HCT116 (cell line): ENCODE data around the gene ZNF441. TPM values are rescaled to one million over a fixed set of nuclear protein-coding genes. Genes with fewer than 3 reads are reported as not detected.

ENCODE experiments used
- ATAC-seq: fragments of 200-7000 bp; cut with Tn5 transposase; 2 replicates; pipeline ENCODE4 v1.9.1; 2020; ENCODE audit warnings: mild to moderate bottlenecking, moderate library complexity
- BruUV-seq: library from RNA; stranded (reverse); fragments of 400-500 nt; replicated peaks from 2 replicates; lab custom pipeline; 2021; lab: Mats Ljungman, UMichigan
- CTCF ChIA-PET: fragments of 300-600 bp; sonication (Branson Sonifier 250); formaldehyde crosslinking; loops from one replicate; lab custom pipeline; 2021; ENCODE audit warnings: antibody characterized with exemption; lab: Charles Lee
- POLR2A ChIA-PET: fragments of 300-600, 350-600 bp; sonication (Branson Sonifier 250); formaldehyde crosslinking; loops from one replicate; lab custom pipeline; 2021; ENCODE audit warnings: antibody characterized with exemption; lab: Charles Lee
- RAD21 ChIA-PET, 2 experiments: fragments of 300-600 bp; sonication (Branson Sonifier 250); formaldehyde crosslinking; loops; one replicate each; lab custom pipeline; 2023; ENCODE audit warnings: low total read pairs in 2 of 2; ENCODE audit not compliant: uncharacterized antibody in 2 of 2, unreplicated experiment in 2 of 2, low non-redundant PET in 1 of 2; lab: Charles Lee
- DNase-seq: peaks from one replicate; pipeline ENCODE4 v3.0.0-alpha.2; 2010; ENCODE audit warnings: low read depth, low spot score
- H2AFZ ChIP-seq: fragments of 200-600 bp; shearing (Covaris generic), sonication (generic); 2 replicates; pipeline ENCODE4 v1.6.1; 2017; ENCODE audit warnings: low read depth, mixed run types, mixed read lengths, antibody characterized with exemption, low read length; ENCODE audit not compliant: poor library complexity, severe bottlenecking
- H3K27ac ChIP-seq: 2 replicates; pipeline ENCODE4 v1.5.1; 2012; ENCODE audit warnings: low read depth, low read length
- H3K27me3 ChIP-seq: fragments of 200-600 bp; sonication (generic); 2 replicates; pipeline ENCODE4 v1.6.1; 2016; ENCODE audit warnings: mixed run types, low read length, mixed read lengths; ENCODE audit not compliant: insufficient read depth
- H3K36me3 ChIP-seq, 2 experiments: fragments of 200-500 bp in 1 of 2; fragments of 200-600 bp in 1 of 2; sonication (Bioruptor generic) in 1 of 2; sonication (generic) in 1 of 2; 2 replicates each; pipeline versions ENCODE4 v1.5.1 to v1.6.1; 2014 to 2016; ENCODE audit warnings: low read length in 2 of 2, inconsistent platforms in 1 of 2, mixed read lengths in 1 of 2, mixed run types in 1 of 2; ENCODE audit not compliant: insufficient read depth in 2 of 2, control insufficient read depth in 1 of 2
- H3K4me1 ChIP-seq, 2 experiments: fragments of 200-600 bp in 1 of 2; sonication (generic) in 1 of 2; 2 replicates each; pipeline versions ENCODE4 v1.5.1 to v1.6.1; 2012 to 2017; ENCODE audit warnings: low read length in 2 of 2, inconsistent platforms in 1 of 2, mild to moderate bottlenecking in 1 of 2, mixed read lengths in 1 of 2, mixed run types in 1 of 2, moderate library complexity in 1 of 2; ENCODE audit not compliant: insufficient read depth in 2 of 2, control insufficient read depth in 1 of 2
- H3K4me2 ChIP-seq: fragments of 200-600 bp; sonication (generic); 2 replicates; pipeline ENCODE4 v1.6.1; 2017; ENCODE audit warnings: mixed run types, low read length, mixed read lengths
- H3K4me3 ChIP-seq, 2 experiments: fragments of 200-600 bp in 1 of 2; sonication (generic) in 1 of 2; replicated peaks in 1 of 2; 2 replicates each; pipeline ENCODE4 v1.5.1; 2011 to 2016; ENCODE audit warnings: low read length in 2 of 2, control low read depth in 1 of 2, low read depth in 1 of 2, mild to moderate bottlenecking in 1 of 2, mixed read lengths in 1 of 2, mixed run types in 1 of 2
- H3K79me2 ChIP-seq: fragments of 200-600 bp; sonication (generic); 2 replicates; pipeline ENCODE4 v1.6.1; 2017; ENCODE audit warnings: mild to moderate bottlenecking, mixed run types, low read length, moderate library complexity, mixed read lengths; ENCODE audit not compliant: insufficient read depth
- H3K9ac ChIP-seq: fragments of 200-600 bp; sonication (generic); 2 replicates; pipeline ENCODE4 v1.6.1; 2016; ENCODE audit warnings: low read length, mixed read lengths
- H3K9me2 ChIP-seq: fragments of 200-600 bp; sonication (generic), shearing (Covaris generic); 2 replicates; pipeline ENCODE4 v1.6.1; 2017; ENCODE audit warnings: mixed run types, mild to moderate bottlenecking, moderate library complexity; ENCODE audit not compliant: insufficient read depth
- H3K9me3 ChIP-seq, 2 experiments: fragments of 200-500 bp in 1 of 2; fragments of 200-600 bp in 1 of 2; sonication (Bioruptor generic) in 1 of 2; sonication (generic) in 1 of 2; 2 replicates each; pipeline ENCODE4 v1.6.1; 2014 to 2017; ENCODE audit warnings: low read length in 2 of 2, mixed read lengths in 2 of 2, inconsistent platforms in 1 of 2, low read depth in 1 of 2, mild to moderate bottlenecking in 1 of 2, mixed run types in 1 of 2, moderate library complexity in 1 of 2; ENCODE audit not compliant: control insufficient read depth in 1 of 2, insufficient read depth in 1 of 2
- H4K20me1 ChIP-seq: fragments of 200-600 bp; sonication (generic), shearing (Covaris generic); 2 replicates; pipeline ENCODE4 v1.6.1; 2017; ENCODE audit warnings: mixed run types, mild to moderate bottlenecking, moderate library complexity; ENCODE audit not compliant: insufficient read depth
- CEBPB ChIP-seq: IDR thresholded peaks from 2 replicates; pipeline ENCODE4 v1.6.1; 2012; ENCODE audit warnings: low read depth
- EGR1 ChIP-seq: IDR thresholded peaks from 2 replicates; pipeline ENCODE4 v1.6.1; 2012; ENCODE audit warnings: low read depth
- ELF1 ChIP-seq: IDR thresholded peaks from 2 replicates; pipeline ENCODE4 v1.6.1; 2012; ENCODE audit warnings: low read depth, borderline replicate concordance
- EZH2 ChIP-seq: fragments of 200-600 bp; sonication (generic); IDR thresholded peaks from 2 replicates; pipeline ENCODE4 v1.6.1; 2017; ENCODE audit warnings: antibody characterized with exemption, mixed run types
- POLR2AphosphoS5 ChIP-seq: IDR thresholded peaks from 2 replicates; pipeline ENCODE4 v1.6.1; 2011; ENCODE audit warnings: mild to moderate bottlenecking, low read depth, low read length, moderate library complexity
- SP1 ChIP-seq: IDR thresholded peaks from 2 replicates; pipeline ENCODE4 v1.6.1; 2012; ENCODE audit warnings: low read depth
- SRF ChIP-seq: IDR thresholded peaks from 2 replicates; pipeline ENCODE4 v1.6.1; 2012; ENCODE audit warnings: low read depth
- TCF7L2 ChIP-seq: IDR thresholded peaks from 2 replicates; pipeline ENCODE4 v1.7.0; 2011; ENCODE audit warnings: borderline replicate concordance, inconsistent platforms; ENCODE audit not compliant: insufficient read depth, insufficient read length; ENCODE audit errors: extremely low read depth
- YY1 ChIP-seq: IDR thresholded peaks from 2 replicates; pipeline ENCODE4 v1.6.1; 2011; ENCODE audit warnings: low read length, low read depth, moderate library complexity, mild to moderate bottlenecking; ENCODE audit not compliant: insufficient replicate concordance; ENCODE audit errors: extremely low read depth
- ZFX ChIP-seq: fragments of 450-650 bp; IDR thresholded peaks from 2 replicates; pipeline ENCODE4 v1.6.1; 2017
- ZNF274 ChIP-seq: fragments of 200-500 bp; sonication (Bioruptor generic); IDR thresholded peaks from 2 replicates; pipeline ENCODE4 v1.6.1; 2014; ENCODE audit warnings: mild to moderate bottlenecking, low read depth, low read length, inconsistent platforms
- intact Hi-C: fragments of 100-400 bp; cut with micrococcal nuclease; formaldehyde crosslinking; loops from 2 replicates; pipeline ENCODE4 v1.10.0; 2022
- total RNA-seq: library from RNA; stranded (reverse); gene quantifications from one replicate; pipeline ENCODE4 v1.2.1, GENCODE V29; 2021; ENCODE audit not compliant: unreplicated experiment
- TF ChIP-seq, protein P1 (sequence below), 3 experiments: fragments of 200-600 bp in 1 of 3; sonication (generic) in 1 of 3; IDR thresholded peaks in 2 of 3; conservative IDR thresholded peaks in 1 of 3; 2 replicates each; pipeline ENCODE4 v1.5.1; 2012 to 2017; ENCODE audit warnings: low read depth in 2 of 3, low read length in 2 of 3, antibody characterized with exemption in 1 of 3, borderline replicate concordance in 1 of 3, control low read depth in 1 of 3, mild to moderate bottlenecking in 1 of 3, mixed read lengths in 1 of 3, mixed run types in 1 of 3, moderate library complexity in 1 of 3; ENCODE audit not compliant: insufficient read depth in 1 of 3

Gene ZNF441
- total RNA-seq, 1 experiment from 2014 or later, result 1.1 TPM

DNA sequence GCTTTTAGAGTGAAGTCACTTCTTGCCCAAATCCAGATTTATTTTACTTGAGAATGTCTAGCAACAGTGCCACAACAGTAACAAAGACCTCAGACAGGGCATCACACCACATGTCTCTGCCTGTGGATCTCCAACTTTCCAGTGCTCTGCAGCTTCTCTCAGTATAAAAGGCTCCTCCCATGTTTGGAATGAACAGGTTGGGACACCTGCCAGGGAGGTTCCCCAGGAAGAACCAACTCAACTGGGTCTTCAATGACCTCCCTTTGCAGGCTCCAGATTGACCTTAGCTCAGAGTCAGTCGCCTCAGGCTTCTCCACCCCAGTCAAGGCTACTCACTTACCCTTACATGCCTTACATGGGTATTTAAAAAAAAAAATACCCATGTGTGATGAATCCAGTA is 31.4 kb upstream of the ZNF441 start:
- Histone ChIP-seq H3K4me1 (peaks cover 16 to 41% of the 10 kb centered on the region in 2 experiments), H3K9ac (no peak overlapping the region), H2AFZ (no peak overlapping the region), H4K20me1 (no peaks in the 10 kb centered on the region), H3K4me2 (no peak overlapping the region), H3K27ac (no peak overlapping the region), H3K9me3 (peaks cover 0 to 3% of the 10 kb centered on the region in 2 experiments; a peak in 1 of 4 replicates), H3K4me3 (no peak overlapping the region), H3K27me3 (no peaks in the 10 kb centered on the region), H3K36me3 (peaks cover 0 to under 1% of the 10 kb centered on the region in 2 experiments; a peak in 1 of 4 replicates), H3K79me2 (peaks cover 50% of the 10 kb centered on the region), H3K9me2 (no peaks in the 10 kb centered on the region)
- TF ChIP-seq POLR2AphosphoS5, result no peak
- no peak for TF ChIP-seq SP1
- TF ChIP-seq TCF7L2, result no peak
- TF ChIP-seq ZFX, result no peak
- no peak for TF ChIP-seq CEBPB
- no peak for TF ChIP-seq EZH2
- TF ChIP-seq ELF1, result no peak
- TF ChIP-seq YY1, result no peak
- TF ChIP-seq EGR1, result no peak
- no peak for TF ChIP-seq SRF
- TF ChIP-seq, protein P1, sequence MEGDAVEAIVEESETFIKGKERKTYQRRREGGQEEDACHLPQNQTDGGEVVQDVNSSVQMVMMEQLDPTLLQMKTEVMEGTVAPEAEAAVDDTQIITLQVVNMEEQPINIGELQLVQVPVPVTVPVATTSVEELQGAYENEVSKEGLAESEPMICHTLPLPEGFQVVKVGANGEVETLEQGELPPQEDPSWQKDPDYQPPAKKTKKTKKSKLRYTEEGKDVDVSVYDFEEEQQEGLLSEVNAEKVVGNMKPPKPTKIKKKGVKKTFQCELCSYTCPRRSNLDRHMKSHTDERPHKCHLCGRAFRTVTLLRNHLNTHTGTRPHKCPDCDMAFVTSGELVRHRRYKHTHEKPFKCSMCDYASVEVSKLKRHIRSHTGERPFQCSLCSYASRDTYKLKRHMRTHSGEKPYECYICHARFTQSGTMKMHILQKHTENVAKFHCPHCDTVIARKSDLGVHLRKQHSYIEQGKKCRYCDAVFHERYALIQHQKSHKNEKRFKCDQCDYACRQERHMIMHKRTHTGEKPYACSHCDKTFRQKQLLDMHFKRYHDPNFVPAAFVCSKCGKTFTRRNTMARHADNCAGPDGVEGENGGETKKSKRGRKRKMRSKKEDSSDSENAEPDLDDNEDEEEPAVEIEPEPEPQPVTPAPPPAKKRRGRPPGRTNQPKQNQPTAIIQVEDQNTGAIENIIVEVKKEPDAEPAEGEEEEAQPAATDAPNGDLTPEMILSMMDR (IDR thresholded peaks at IDR 0.05 in 2 of 3, conservative IDR thresholded peaks at IDR 0.05 in 1 of 3; ENCODE audit: borderline replicate concordance in 1 of 3, insufficient read depth in 1 of 3, low read depth in 2 of 3, low read length in 2 of 3), result no peak
- TF ChIP-seq ZNF274, result no peak
- ATAC-seq (no peak), DNase-seq (no peak)
- intact Hi-C loops, result loop anchor here (5.0 kb wide), 1 partner anchor 43 kb away; no protein-coding TSS in a partner anchor
- CTCF ChIA-PET, result interaction anchor here (1.0 kb wide), 1 partner anchor 35 kb away, joined by 5 read pairs; no protein-coding TSS in a partner anchor
- POLR2A ChIA-PET, result interaction anchor here (1.0 kb wide), 1 partner anchor 35 kb away, joined by 3 read pairs; no protein-coding TSS in a partner anchor
- RAD21 ChIA-PET, result no interaction called here
- BruUV-seq, result no TSS peak
